Mesendoderm (in vitro differentiated cells): ENCODE data around the gene EIF5A2.

Experiments used
- DNase-seq: peaks from one replicate; pipeline ENCODE4 v3.0.0; 2013
- H2AK5ac ChIP-seq: 2 replicates; pipeline ENCODE4 v1.6.1; 2013; ENCODE audit warnings: low read length, inconsistent platforms
- H2BK120ac ChIP-seq: 2 replicates; pipeline ENCODE4 v1.6.1; 2013; ENCODE audit warnings: low read depth, mild to moderate bottlenecking, low read length, moderate library complexity, mixed read lengths
- H2BK15ac ChIP-seq: replicated peaks from 2 replicates; pipeline ENCODE4 v1.6.1; 2013; ENCODE audit warnings: low read depth, mild to moderate bottlenecking, moderate library complexity
- H2BK5ac ChIP-seq: 2 replicates; pipeline ENCODE4 v1.6.1; 2013; ENCODE audit warnings: low read length, inconsistent platforms
- H3K18ac ChIP-seq: 2 replicates; pipeline ENCODE4 v1.6.1; 2013; ENCODE audit warnings: mild to moderate bottlenecking, low read length, mixed read lengths
- H3K23ac ChIP-seq: one replicate; pipeline ENCODE4 v1.6.1; 2013; ENCODE audit warnings: low read length
- H3K27ac ChIP-seq: 2 replicates; pipeline ENCODE4 v1.5.1; 2013; ENCODE audit warnings: low read depth, mild to moderate bottlenecking, inconsistent platforms, low read length, moderate library complexity
- H3K27me3 ChIP-seq: 2 replicates; pipeline ENCODE4 v1.6.1; 2013; ENCODE audit warnings: low read length, control low read depth, mild to moderate bottlenecking, inconsistent platforms; ENCODE audit not compliant: insufficient read depth, poor library complexity
- H3K36me3 ChIP-seq: 2 replicates; pipeline ENCODE4 v1.6.1; 2013; ENCODE audit warnings: low read length, inconsistent platforms; ENCODE audit not compliant: control insufficient read depth, insufficient read depth
- H3K4ac ChIP-seq: one replicate; pipeline ENCODE4 v1.6.1; 2013; ENCODE audit warnings: low read depth, mild to moderate bottlenecking, low read length, moderate library complexity
- H3K4me1 ChIP-seq: 2 replicates; pipeline ENCODE4 v1.6.1; 2013; ENCODE audit warnings: low read depth, low read length, inconsistent platforms; ENCODE audit not compliant: control insufficient read depth
- H3K4me2 ChIP-seq: 2 replicates; pipeline ENCODE4 v1.6.1; 2013; ENCODE audit warnings: low read length
- H3K4me3 ChIP-seq: 2 replicates; pipeline ENCODE4 v1.5.1; 2013; ENCODE audit warnings: mild to moderate bottlenecking, low read length
- H3K56ac ChIP-seq: one replicate; pipeline ENCODE4 v1.6.1; 2013; ENCODE audit warnings: low read length
- H3K79me1 ChIP-seq: 2 replicates; pipeline ENCODE4 v1.6.1; 2013; ENCODE audit warnings: low read length, inconsistent platforms
- H3K79me2 ChIP-seq: 2 replicates; pipeline ENCODE4 v1.6.1; 2013; ENCODE audit warnings: mild to moderate bottlenecking, low read length; ENCODE audit not compliant: control insufficient read depth, insufficient read depth
- H3K9ac ChIP-seq: 2 replicates; pipeline ENCODE4 v1.6.1; 2013; ENCODE audit warnings: low read length, inconsistent platforms
- H4K5ac ChIP-seq: one replicate; pipeline ENCODE4 v1.6.1; 2013; ENCODE audit warnings: low read length
- H4K8ac ChIP-seq: one replicate; pipeline ENCODE4 v1.6.1; 2013; ENCODE audit warnings: low read depth, mild to moderate bottlenecking, control low read depth, low read length, moderate library complexity
- whole genome bisulfite sequencing: extraction: QIAGEN DNeasy Blood & Tissue Kit; methylation state at CpG from one replicate; pipeline ENCODE4 v1.1.7; 2013; ENCODE audit warnings: low lambda C conversion rate, missing lambda C conversion rate; ENCODE audit not compliant: insufficient coverage; ENCODE audit errors: extremely low coverage; 5-methylcytosine and 5-hydroxymethylcytosine counted together

The EIF5A2 gene

DNA sequence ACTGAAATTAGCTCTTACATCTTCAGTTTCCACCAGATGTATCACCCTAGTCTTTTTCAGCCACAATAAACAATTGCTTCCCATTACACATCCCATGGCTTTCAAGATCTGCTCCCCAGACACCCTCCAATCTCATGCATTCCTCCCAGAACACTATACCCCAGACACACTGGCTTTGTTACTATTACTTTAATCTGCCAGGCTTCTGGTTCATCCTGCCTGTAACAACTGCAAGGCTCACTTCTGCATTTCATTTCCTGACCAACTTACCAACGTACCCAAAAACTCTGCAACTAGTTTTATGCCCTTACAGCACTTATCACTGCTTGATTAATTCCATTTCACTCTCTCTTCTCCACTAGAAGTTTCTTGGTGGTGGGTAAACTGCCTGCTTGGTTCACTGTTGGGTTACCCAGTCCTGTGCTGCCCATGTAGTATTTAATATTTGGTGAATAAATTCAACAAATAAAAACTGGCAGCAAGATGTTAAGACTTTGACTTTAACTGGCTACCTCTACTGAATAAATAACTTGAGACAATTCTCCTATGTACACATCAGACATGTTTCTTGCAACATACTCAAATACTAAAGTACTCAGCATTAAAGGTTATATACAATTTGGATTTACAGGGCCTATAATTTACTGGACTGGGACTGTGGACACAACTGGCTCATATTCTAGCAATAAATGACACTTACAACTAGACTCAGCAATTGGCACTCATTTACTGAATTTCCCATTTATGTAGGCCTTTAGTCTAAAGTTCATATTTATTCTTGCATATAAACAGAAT is 41.1 kb downstream of the EIF5A2 start:
- no peaks in the 10 kb centered on the region for H3K27me3 ChIP-seq
- no peak overlapping the region for H2BK15ac ChIP-seq
- H3K56ac ChIP-seq, result peak overlapping the region; percentile 76
- no peak overlapping the region for H4K5ac ChIP-seq
- peak overlapping the region; percentile 56 for H3K18ac ChIP-seq
- peak overlapping the region; percentile 43 for H3K4me3 ChIP-seq
- peaks cover 4% of the 10 kb centered on the region for H3K36me3 ChIP-seq
- no peak overlapping the region for H3K23ac ChIP-seq
- H2BK5ac ChIP-seq, result no peak overlapping the region
- DNase-seq, result peak; percentile 89
- H3K4me2 ChIP-seq, result peak overlapping the region; percentile 55
- H3K9ac ChIP-seq, result peak overlapping the region; percentile 79
- H3K79me2 ChIP-seq, result peaks cover 25% of the 10 kb centered on the region
- H3K4ac ChIP-seq, result no peak overlapping the region
- H2BK120ac ChIP-seq, result no peak overlapping the region
- no peak overlapping the region for H2AK5ac ChIP-seq
- no peak overlapping the region for H4K8ac ChIP-seq
- H3K27ac ChIP-seq, result no peak overlapping the region
- H3K4me1 ChIP-seq, result no peaks in the 10 kb centered on the region
- peaks cover 4% of the 10 kb centered on the region for H3K79me1 ChIP-seq
- no CpG with 5 or more reads among the region's 1 CpG for WGBS

DNA sequence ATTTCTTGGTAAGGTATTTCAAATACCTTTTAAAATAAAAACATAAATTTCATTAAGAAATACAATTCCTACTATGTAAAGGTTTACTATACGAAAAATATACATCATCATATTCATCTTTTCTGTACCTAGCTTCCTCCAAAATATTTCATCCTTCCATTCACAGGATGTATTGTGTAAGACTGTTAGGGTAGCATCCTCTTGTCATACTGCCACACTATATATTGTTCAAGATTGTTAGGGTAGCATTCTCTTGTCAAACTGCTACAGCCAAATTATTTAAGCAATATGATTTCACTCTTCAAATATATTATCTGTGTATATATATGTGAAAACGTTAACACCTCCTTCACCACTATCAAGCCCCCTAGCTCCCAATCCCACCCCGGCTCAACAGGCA is 41.9 kb downstream of the EIF5A2 start:
- Histone ChIP-seq H3K27me3 (no peaks in the 10 kb centered on the region), H3K18ac (no peak overlapping the region), H3K27ac (no peak overlapping the region), H3K36me3 (peaks cover 4% of the 10 kb centered on the region), H3K9ac (no peak overlapping the region), H3K4me3 (no peak overlapping the region), H3K4me1 (no peaks in the 10 kb centered on the region), H3K79me1 (peaks cover 4% of the 10 kb centered on the region), H3K23ac (no peak overlapping the region), H3K56ac (no peak overlapping the region), H2AK5ac (no peak overlapping the region), H2BK15ac (no peak overlapping the region), H3K79me2 (peaks cover 25% of the 10 kb centered on the region), H4K5ac (no peak overlapping the region), H3K4me2 (no peak overlapping the region), H3K4ac (no peak overlapping the region), H2BK120ac (no peak overlapping the region), H2BK5ac (no peak overlapping the region), H4K8ac (no peak overlapping the region)
- WGBS, result 100% methylated on average over 1 of the region's 3 CpGs
- no peak for DNase-seq

DNA sequence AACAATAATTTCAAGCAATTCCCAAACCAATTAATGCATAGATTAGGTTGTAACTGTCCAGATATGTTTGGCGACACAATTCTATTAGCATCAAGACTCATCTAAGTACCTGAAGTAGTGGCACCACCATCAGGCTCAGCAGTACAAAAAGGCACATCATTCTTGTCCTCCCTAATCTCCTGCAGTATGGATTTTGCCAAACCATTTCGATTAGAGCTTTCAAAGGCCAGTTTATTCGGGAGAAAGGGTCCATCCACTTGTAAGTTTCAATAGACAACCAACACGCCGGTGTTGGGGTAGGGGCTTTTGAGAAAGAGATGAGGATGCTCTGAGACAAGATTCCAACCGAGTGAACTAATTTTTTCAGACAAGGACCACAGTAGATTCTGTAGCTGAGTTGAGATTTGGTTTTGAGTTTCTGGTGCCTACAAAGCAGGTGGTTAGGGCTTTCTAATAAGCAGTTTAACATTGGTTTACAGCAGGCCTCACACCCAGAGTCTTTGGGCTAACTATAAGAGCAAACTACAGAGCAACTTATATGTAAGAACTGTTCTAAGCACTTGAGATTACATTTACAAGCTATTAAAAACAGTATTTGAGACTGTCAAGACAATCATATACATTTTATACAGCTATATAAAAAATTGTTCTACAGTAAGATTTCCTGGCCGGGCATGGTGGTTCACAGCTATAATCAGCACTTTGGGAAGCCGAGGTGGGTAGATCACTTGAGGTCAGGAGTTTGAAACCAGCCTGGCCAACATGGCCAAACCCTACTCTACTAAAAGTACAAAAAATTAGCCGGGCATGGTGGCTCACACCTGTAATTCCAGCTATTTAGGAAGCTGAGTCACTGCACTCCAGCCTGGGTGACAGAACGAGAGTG is 43.0 kb downstream of the EIF5A2 start:
- no CpG with 5 or more reads among the region's 10 CpGs for WGBS
- Histone ChIP-seq H3K79me2 (peaks cover 23% of the 10 kb centered on the region), H3K4me1 (no peaks in the 10 kb centered on the region), H3K9ac (no peak overlapping the region), H3K4me2 (no peak overlapping the region), H3K36me3 (peaks cover 4% of the 10 kb centered on the region), H2BK5ac (no peak overlapping the region), H2BK15ac (no peak overlapping the region), H4K5ac (no peak overlapping the region), H3K23ac (no peak overlapping the region), H3K27ac (no peak overlapping the region), H3K4me3 (no peak overlapping the region), H2BK120ac (no peak overlapping the region), H3K56ac (no peak overlapping the region), H3K79me1 (peaks cover 4% of the 10 kb centered on the region), H3K18ac (no peak overlapping the region), H3K27me3 (no peaks in the 10 kb centered on the region), H2AK5ac (no peak overlapping the region), H3K4ac (no peak overlapping the region), H4K8ac (no peak overlapping the region)
- DNase-seq, result peak; percentile 40

DNA sequence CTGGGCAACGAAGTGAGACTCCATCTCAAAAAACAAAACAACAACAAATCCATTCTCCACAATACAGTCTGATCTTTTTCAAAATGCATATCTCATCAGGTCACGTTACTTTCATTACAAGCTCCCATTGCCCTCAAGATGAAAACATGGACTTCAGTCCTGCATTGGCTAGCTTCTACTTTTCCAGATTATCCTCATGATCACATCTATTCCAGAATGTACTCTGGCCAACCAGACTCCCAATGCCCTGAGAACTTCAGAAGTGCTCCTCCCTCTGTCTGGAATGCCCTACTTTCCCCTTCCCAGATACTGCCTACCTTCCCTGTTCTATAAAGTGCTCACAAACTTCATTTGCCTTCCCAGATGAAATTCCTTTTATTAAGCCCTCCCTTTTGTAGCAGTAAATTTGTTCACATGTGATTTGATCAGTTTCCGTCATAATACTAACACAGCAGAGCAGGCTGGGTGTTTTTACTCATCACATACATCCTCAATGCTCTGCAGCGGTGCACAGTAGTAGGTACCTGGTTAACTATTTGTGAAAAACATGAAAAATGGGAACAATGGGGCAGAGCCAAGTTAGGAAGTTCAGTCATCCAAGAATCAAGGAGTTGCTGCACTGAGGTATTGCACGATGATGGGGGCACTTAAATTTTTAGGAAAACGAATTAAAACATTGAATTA is 43.8 kb downstream of the EIF5A2 start:
- peak; percentile 64 for DNase-seq
- H3K36me3 ChIP-seq, result peaks cover 4% of the 10 kb centered on the region
- no CpG with 5 or more reads among the region's 6 CpGs for WGBS

DNA sequence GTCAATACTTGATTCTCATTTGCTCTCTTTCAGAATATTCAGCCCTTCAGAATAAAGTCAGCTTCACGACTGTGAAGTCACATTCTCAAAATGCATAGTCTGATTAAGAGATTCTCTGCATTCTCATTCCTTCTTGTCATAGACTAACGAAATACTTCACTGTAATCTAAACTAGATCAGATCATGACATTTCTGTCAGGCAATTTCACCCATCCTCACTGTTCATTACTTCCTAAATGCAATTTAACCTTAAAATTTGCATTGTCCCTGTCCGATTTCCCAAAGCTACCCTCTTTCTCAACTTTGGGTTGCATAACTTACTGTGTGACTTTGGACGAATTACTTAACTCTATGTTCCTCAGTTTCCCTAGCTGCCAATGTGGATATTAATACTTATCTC is 44.6 kb downstream of the EIF5A2 start:
- Histone ChIP-seq H3K56ac (no peak overlapping the region), H2BK15ac (no peak overlapping the region), H3K27me3 (no peaks in the 10 kb centered on the region), H4K8ac (no peak overlapping the region), H3K79me1 (peaks cover 2% of the 10 kb centered on the region), H2AK5ac (no peak overlapping the region), H3K23ac (no peak overlapping the region), H3K18ac (no peak overlapping the region), H2BK5ac (no peak overlapping the region), H4K5ac (no peak overlapping the region), H3K36me3 (peaks cover 4% of the 10 kb centered on the region), H3K4me1 (no peaks in the 10 kb centered on the region), H3K4me3 (no peak overlapping the region), H3K9ac (no peak overlapping the region), H3K4me2 (no peak overlapping the region), H2BK120ac (no peak overlapping the region), H3K27ac (no peak overlapping the region), H3K79me2 (peaks cover 12% of the 10 kb centered on the region), H3K4ac (no peak overlapping the region)
- WGBS, result no CpG with 5 or more reads among the region's 4 CpGs
- no peak for DNase-seq

More for the DNA sequence above, 43.8 kb downstream of the EIF5A2 start:
- H3K23ac ChIP-seq, result peak overlapping the region; percentile 57
- peaks cover 2% of the 10 kb centered on the region for H3K79me1 ChIP-seq
- no peak overlapping the region for H2BK120ac ChIP-seq
- H3K27me3 ChIP-seq, result no peaks in the 10 kb centered on the region
- no peak overlapping the region for H4K8ac ChIP-seq
- H2BK15ac ChIP-seq, result no peak overlapping the region
- no peak overlapping the region for H3K4me3 ChIP-seq
- H2AK5ac ChIP-seq, result no peak overlapping the region
- H3K18ac ChIP-seq, result no peak overlapping the region
- no peak overlapping the region for H3K27ac ChIP-seq
- H3K79me2 ChIP-seq, result peaks cover 20% of the 10 kb centered on the region
- H3K4ac ChIP-seq, result no peak overlapping the region
- H2BK5ac ChIP-seq, result no peak overlapping the region
- H3K4me2 ChIP-seq, result no peak overlapping the region
- no peak overlapping the region for H4K5ac ChIP-seq
- no peak overlapping the region for H3K9ac ChIP-seq
- no peaks in the 10 kb centered on the region for H3K4me1 ChIP-seq
- no peak overlapping the region for H3K56ac ChIP-seq
